ENCODE results near the gene GRB10.

GRB10 gene

DNA sequence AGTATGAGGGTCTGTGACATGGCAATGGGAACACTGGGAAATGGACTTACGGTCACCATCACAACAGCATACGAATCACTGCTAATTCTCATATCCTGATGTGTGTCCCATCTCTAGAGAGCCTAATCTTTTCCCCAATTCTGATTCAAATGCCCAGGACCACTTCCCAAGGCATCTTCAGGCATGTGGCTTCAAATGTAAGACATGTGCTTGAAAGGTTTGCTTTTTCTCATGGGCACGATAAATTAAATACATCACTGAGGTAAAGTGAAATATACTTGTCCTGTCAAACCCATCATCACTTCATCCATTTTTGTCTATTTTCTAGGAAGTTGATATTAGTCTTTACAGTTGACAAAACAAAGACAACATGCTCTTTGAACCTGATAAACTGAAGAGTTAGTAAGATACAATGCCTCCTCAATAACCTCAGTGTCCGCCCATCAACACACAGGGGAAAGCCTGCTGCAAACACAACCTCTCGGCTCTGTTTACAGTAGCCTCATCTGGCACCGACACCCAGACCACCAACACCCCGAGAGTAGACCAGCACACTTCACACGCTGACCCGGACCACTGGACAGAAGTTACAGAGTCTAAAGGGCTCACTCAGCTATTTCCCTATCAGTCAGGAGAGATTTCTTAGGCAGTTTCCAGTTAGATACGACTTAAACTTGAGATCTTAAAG is 24.8 kb downstream of the GRB10 start:
- no peak for ATAC-seq (replicated peaks)
- Mint-ChIP-seq H3K36me3 (ENCODE audit: insufficient read depth) (no peaks in the 10 kb centered on the region), H3K4me1 (ENCODE audit: low read depth in 2 of 2) (peaks cover 10 to 11% of the 10 kb centered on the region in 2 donors), H3K27me3 (peaks cover 0 to 5% of the 10 kb centered on the region in 2 donors), H3K4me3 (no peak overlapping the region), H3K9me3 (no peaks in the 10 kb centered on the region), H3K27ac (no peak overlapping the region)
- DNase-seq: no peak

DNA sequence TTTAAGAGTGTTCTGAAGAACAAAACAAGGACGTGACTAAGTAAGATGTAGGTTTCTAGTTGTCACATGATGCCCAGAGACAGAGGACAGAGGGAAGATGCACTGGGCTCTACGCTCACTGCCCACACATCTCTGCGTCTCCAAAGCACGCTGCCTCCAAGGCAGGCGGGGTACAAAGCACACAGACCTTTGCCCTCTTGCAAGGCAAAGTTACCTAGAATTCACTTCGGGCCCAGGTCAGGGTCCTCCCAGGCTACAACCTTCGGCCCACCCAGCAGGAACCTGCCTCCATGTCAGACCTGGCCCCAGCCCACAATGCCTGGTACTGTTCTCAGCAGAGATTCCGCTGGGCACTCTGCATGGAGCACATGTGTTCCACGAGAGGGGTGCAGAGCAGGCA is 26.5 kb downstream of the GRB10 start:
- peaks cover under 1% of the 10 kb centered on the region in 2 donors for H3K4me1 Mint-ChIP-seq (ENCODE audit: low read depth in 2 of 2)
- no peaks in the 10 kb centered on the region for H3K36me3 Mint-ChIP-seq (ENCODE audit: insufficient read depth)
- H3K4me3 Mint-ChIP-seq: no peak overlapping the region
- H3K27ac Mint-ChIP-seq: no peak overlapping the region
- DNase-seq (no peak), ATAC-seq (replicated peaks) (no peak)
- peaks cover 0 to 6% of the 10 kb centered on the region in 2 donors for H3K27me3 Mint-ChIP-seq
- H3K9me3 Mint-ChIP-seq: no peaks in the 10 kb centered on the region

DNA sequence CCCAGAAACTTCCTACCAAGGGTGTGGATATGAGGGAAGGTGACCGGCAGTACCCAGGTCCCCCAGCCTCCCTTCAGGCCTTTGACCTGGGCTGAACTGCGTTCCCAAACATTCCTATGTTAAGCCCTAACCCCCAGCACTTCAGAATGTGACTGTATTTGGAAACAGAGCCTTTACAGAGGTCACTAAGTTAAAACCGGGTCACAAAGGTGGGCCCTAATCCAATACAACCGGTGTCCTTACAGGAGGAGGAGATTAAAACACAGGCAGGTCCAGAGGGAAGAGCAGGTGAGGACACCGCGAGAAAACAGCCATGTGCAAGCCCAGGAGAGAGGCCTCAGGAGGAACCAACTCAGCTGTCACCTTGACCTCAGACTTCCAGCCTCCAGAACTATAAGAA is 28.0 kb downstream of the GRB10 start:
- ATAC-seq (replicated peaks) (no peak), DNase-seq (no peak)
- H3K36me3 Mint-ChIP-seq (ENCODE audit: insufficient read depth): peaks cover 2% of the 10 kb centered on the region
- H3K4me3 Mint-ChIP-seq: no peak overlapping the region
- no peaks in the 10 kb centered on the region for H3K4me1 Mint-ChIP-seq (ENCODE audit: low read depth in 2 of 2)
- H3K27ac Mint-ChIP-seq: no peak overlapping the region
- H3K27me3 Mint-ChIP-seq: peaks cover 0 to 17% of the 10 kb centered on the region in 2 donors
- no peaks in the 10 kb centered on the region for H3K9me3 Mint-ChIP-seq

DNA sequence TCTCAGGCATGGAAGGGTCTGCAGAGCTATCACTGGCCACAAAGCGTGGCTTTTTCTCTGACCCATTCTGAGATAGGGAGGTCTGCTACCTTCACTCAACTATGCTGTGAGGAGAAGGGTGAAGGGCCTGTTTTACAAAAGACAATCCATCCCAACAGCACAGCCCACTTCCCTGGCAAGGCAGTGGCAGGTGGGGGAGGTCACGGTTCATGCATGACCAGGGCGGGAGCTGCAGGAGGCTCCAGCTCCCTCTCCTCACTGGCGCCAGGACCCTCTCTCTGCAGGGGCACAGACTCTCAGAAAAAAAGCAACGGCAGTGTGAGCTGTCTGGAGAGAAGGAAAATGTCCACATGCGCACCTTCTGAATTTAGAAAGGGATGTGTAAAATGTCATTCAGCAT is 28.5 kb downstream of the GRB10 start:
- peaks cover 0 to 17% of the 10 kb centered on the region in 2 donors for H3K27me3 Mint-ChIP-seq
- no peak for ATAC-seq (replicated peaks)
- H3K36me3 Mint-ChIP-seq (ENCODE audit: insufficient read depth): peaks cover 2% of the 10 kb centered on the region
- H3K4me3 Mint-ChIP-seq: no peak overlapping the region
- no peaks in the 10 kb centered on the region for H3K9me3 Mint-ChIP-seq
- DNase-seq: no peak
- no peaks in the 10 kb centered on the region for H3K4me1 Mint-ChIP-seq (ENCODE audit: low read depth in 2 of 2)
- no peak overlapping the region for H3K27ac Mint-ChIP-seq

- DNase-seq: no peak
- peaks cover 8 to 17% of the 10 kb centered on the region in 2 donors for H3K27me3 Mint-ChIP-seq
- H3K9me3 Mint-ChIP-seq: no peaks in the 10 kb centered on the region
- H3K27ac Mint-ChIP-seq: no peak overlapping the region
- H3K4me1 Mint-ChIP-seq (ENCODE audit: low read depth in 2 of 2): no peaks in the 10 kb centered on the region
- ATAC-seq (replicated peaks): no peak
- no peak overlapping the region for H3K4me3 Mint-ChIP-seq
- H3K36me3 Mint-ChIP-seq (ENCODE audit: insufficient read depth): peaks cover 2% of the 10 kb centered on the region
Observed at GRCh38 chr7:50752422-50752821, 30.3 kb downstream of the GRB10 start.

- ATAC-seq (replicated peaks) (no peak), DNase-seq (no peak)
- H3K4me1 Mint-ChIP-seq (ENCODE audit: low read depth in 2 of 2): no peaks in the 10 kb centered on the region
- H3K4me3 Mint-ChIP-seq: no peak overlapping the region
- H3K36me3 Mint-ChIP-seq (ENCODE audit: insufficient read depth): peaks cover 5% of the 10 kb centered on the region
- no peak overlapping the region for H3K27ac Mint-ChIP-seq
- H3K9me3 Mint-ChIP-seq: no peaks in the 10 kb centered on the region
- H3K27me3 Mint-ChIP-seq: peaks cover 8 to 30% of the 10 kb centered on the region in 2 donors
Observed at GRCh38 chr7:50751146-50751545, 31.6 kb downstream of the GRB10 start.

DNA sequence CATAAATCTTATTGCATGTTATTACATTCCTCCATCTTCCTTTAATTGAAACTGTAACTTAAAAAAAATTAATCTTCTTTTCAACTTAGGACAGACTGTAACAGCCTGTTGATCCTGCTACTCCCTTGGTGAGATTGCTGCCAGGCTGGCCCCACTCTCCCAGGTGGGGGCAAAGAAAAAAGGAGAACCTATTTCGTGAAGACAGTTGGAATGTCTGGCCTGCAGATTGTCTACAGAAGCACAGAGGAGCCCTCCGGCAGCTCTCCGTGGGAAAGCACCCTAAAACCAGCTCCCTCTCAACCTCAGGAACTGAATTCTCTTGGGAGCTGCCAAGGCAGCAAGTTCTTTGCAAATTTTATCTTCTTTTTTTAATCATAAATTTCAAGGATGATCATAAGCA is 32.8 kb downstream of the GRB10 start:
- DNase-seq (no peak), ATAC-seq (replicated peaks) (no peak)
- Mint-ChIP-seq H3K9me3 (no peaks in the 10 kb centered on the region), H3K4me3 (no peak overlapping the region), H3K36me3 (ENCODE audit: insufficient read depth) (peaks cover 5% of the 10 kb centered on the region), H3K27ac (no peak overlapping the region), H3K27me3 (peaks cover 8 to 31% of the 10 kb centered on the region in 2 donors), H3K4me1 (ENCODE audit: low read depth in 2 of 2) (no peaks in the 10 kb centered on the region)

DNA sequence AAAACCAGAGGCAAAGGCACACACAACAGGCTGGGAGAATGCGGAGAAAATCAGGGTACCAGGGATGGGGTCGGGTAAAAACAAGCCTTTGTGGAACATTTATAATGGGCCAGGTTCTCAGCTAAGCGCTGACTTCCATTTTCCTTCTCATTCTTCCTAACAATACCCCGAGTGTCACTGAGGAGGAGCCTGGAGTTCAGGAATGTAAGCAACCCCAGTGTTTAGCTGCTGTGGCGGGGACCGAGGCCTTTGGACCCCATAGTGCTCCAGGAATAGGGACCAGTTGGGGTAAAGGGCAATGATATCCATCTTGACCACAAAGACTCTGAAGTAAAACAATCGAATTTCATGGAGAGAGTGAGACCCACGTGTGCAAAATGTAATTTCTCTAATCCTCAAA is 34.2 kb downstream of the GRB10 start:
- H3K27ac Mint-ChIP-seq: no peak overlapping the region

GRCh38 chr7:50745835-50746234 is 36.9 kb downstream of the GRB10 start:
- no peak for DNase-seq
- H3K36me3 Mint-ChIP-seq (ENCODE audit: insufficient read depth): peaks cover 2% of the 10 kb centered on the region
- H3K4me3 Mint-ChIP-seq: no peak overlapping the region
- no peaks in the 10 kb centered on the region for H3K4me1 Mint-ChIP-seq (ENCODE audit: low read depth in 2 of 2)
- peaks cover 8 to 31% of the 10 kb centered on the region in 2 donors for H3K27me3 Mint-ChIP-seq
- H3K9me3 Mint-ChIP-seq: no peaks in the 10 kb centered on the region
- no peak overlapping the region for H3K27ac Mint-ChIP-seq
- ATAC-seq (replicated peaks): no peak

More for the DNA sequence above, 34.2 kb downstream of the GRB10 start:
- H3K27me3 Mint-ChIP-seq: peaks cover 8 to 35% of the 10 kb centered on the region in 2 donors
- no peak overlapping the region for H3K4me3 Mint-ChIP-seq
- ATAC-seq (replicated peaks) (no peak), DNase-seq (no peak)
- H3K9me3 Mint-ChIP-seq: no peaks in the 10 kb centered on the region
- no peaks in the 10 kb centered on the region for H3K4me1 Mint-ChIP-seq (ENCODE audit: low read depth in 2 of 2)
- H3K36me3 Mint-ChIP-seq (ENCODE audit: insufficient read depth): peaks cover 5% of the 10 kb centered on the region

- ATAC-seq (replicated peaks): no peak
- H3K4me3 Mint-ChIP-seq: no peak overlapping the region
- H3K27me3 Mint-ChIP-seq: peaks cover 8 to 26% of the 10 kb centered on the region in 2 donors
- peaks cover 2% of the 10 kb centered on the region for H3K36me3 Mint-ChIP-seq (ENCODE audit: insufficient read depth)
- no peaks in the 10 kb centered on the region for H3K9me3 Mint-ChIP-seq
- peaks cover 0 to 2% of the 10 kb centered on the region in 2 donors for H3K4me1 Mint-ChIP-seq (ENCODE audit: low read depth in 2 of 2)
- no peak overlapping the region for H3K27ac Mint-ChIP-seq
- no peak for DNase-seq
Observed at GRCh38 chr7:50745336-50745735, 37.4 kb downstream of the GRB10 start.

GRCh38 chr7:50743893-50744292 is 38.8 kb downstream of the GRB10 start:
- Mint-ChIP-seq H3K27me3 (peaks cover 8 to 24% of the 10 kb centered on the region in 2 donors), H3K9me3 (no peaks in the 10 kb centered on the region), H3K4me3 (no peak overlapping the region), H3K36me3 (ENCODE audit: insufficient read depth) (peaks cover 8% of the 10 kb centered on the region), H3K27ac (peak overlapping the region in 1 of 2 donors; percentile 6), H3K4me1 (ENCODE audit: low read depth in 2 of 2) (peaks cover 12% of the 10 kb centered on the region in 2 donors)
- no peak for ATAC-seq (replicated peaks)
- no peak for DNase-seq

- H3K36me3 Mint-ChIP-seq (ENCODE audit: insufficient read depth): peaks cover 8% of the 10 kb centered on the region
- H3K9me3 Mint-ChIP-seq: no peaks in the 10 kb centered on the region
- ATAC-seq (replicated peaks): no peak
Observed at GRCh38 chr7:50743016-50743415, 39.7 kb downstream of the GRB10 start.

GRCh38 chr7:50742401-50742800 is 40.3 kb downstream of the GRB10 start:
- Mint-ChIP-seq H3K4me1 (ENCODE audit: low read depth in 2 of 2) (peaks cover 12% of the 10 kb centered on the region in 2 donors), H3K36me3 (ENCODE audit: insufficient read depth) (peaks cover 8% of the 10 kb centered on the region), H3K27me3 (peaks cover 0 to 24% of the 10 kb centered on the region in 2 donors), H3K4me3 (no peak overlapping the region), H3K9me3 (no peaks in the 10 kb centered on the region), H3K27ac (no peak overlapping the region)
- no peak for ATAC-seq (replicated peaks)
- no peak for DNase-seq

More at GRCh38 chr7:50743016-50743415, 39.7 kb downstream of the GRB10 start:
- Mint-ChIP-seq H3K27ac (no peak overlapping the region), H3K4me3 (no peak overlapping the region), H3K27me3 (peaks cover under 1 to 24% of the 10 kb centered on the region in 2 donors), H3K4me1 (ENCODE audit: low read depth in 2 of 2) (peaks cover 12% of the 10 kb centered on the region in 2 donors)
- no peak for DNase-seq

- ATAC-seq (replicated peaks): peak; percentile 100
- Mint-ChIP-seq H3K4me3 (peak overlapping the region; percentile 75 to 80), H3K9me3 (no peaks in the 10 kb centered on the region), H3K27ac (peak overlapping the region; percentile 94 to 97), H3K27me3 (peaks cover 0 to 10% of the 10 kb centered on the region in 2 donors), H3K4me1 (ENCODE audit: low read depth in 2 of 2) (peaks cover 12% of the 10 kb centered on the region in 2 donors), H3K36me3 (ENCODE audit: insufficient read depth) (peaks cover 6% of the 10 kb centered on the region)
- DNase-seq: peak; percentile 67 to 71 (median 70)
Observed at GRCh38 chr7:50739744-50740435, 42.8 kb downstream of the GRB10 start.
